Measurements from ENCODE around the gene TRAF3IP1. TPM values are rescaled to one million over a fixed set of nuclear protein-coding genes. Genes with fewer than 3 reads are reported as not detected.
A peak's percentile ranks its signal among the peaks of the same experiment; 100 is the strongest.

TRAF3IP1 gene
- total and polyA plus RNA-seq, 2 of the 13 experiments (the other 11 are each of a cell fraction or from before 2014, with no cell fraction given): 4.1 to 12.9 TPM

- TF ChIP-seq ZBTB46 (CRISPR knock-in tag; IDR thresholded peaks at IDR 0.05; ENCODE audit: borderline replicate concordance): no peak
- no peak for TF ChIP-seq HNRNPUL1 (IDR thresholded peaks at IDR 0.05; ENCODE audit: low read depth, low read length)
- TF ChIP-seq ZNF850 (CRISPR knock-in tag; conservative IDR thresholded peaks at IDR 0.05): no peak
- peak; percentile 63; the same call in 1 of the 2 replicates for TF ChIP-seq AHR (CRISPR knock-in tag; IDR thresholded peaks at IDR 0.05)
- TF ChIP-seq KLF12 (CRISPR knock-in tag; IDR thresholded peaks at IDR 0.05; ENCODE audit: borderline replicate concordance): 0 out of 2 replicates have a peak, but pooled peaks have one; percentile 22
- no peak for TF ChIP-seq ZBTB4 (CRISPR knock-in tag; IDR thresholded peaks at IDR 0.05; ENCODE audit: borderline replicate concordance)
- TF ChIP-seq KLF11 (CRISPR knock-in tag; IDR thresholded peaks at IDR 0.05): no peak
- TF ChIP-seq SIN3B (IDR thresholded peaks at IDR 0.05; ENCODE audit: low read length): no peak
- TF ChIP-seq, protein P1, sequence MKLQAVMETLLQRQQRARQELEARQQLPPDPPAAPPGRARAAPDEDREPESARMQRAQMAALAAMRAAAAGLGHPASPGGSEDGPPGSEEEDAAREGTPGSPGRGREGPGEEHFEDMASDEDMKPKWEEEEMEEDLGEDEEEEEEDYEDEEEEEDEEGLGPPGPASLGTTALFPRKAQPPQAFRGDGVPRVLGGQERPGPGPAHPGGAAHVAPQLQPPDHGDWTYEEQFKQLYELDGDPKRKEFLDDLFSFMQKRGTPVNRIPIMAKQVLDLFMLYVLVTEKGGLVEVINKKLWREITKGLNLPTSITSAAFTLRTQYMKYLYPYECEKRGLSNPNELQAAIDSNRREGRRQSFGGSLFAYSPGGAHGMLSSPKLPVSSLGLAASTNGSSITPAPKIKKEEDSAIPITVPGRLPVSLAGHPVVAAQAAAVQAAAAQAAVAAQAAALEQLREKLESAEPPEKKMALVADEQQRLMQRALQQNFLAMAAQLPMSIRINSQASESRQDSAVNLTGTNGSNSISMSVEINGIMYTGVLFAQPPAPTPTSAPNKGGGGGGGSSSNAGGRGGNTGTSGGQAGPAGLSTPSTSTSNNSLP (IDR thresholded peaks at IDR 0.05; ENCODE audit: low read depth, low read length): no peak; the same call in 1 of the 2 replicates
- peak; percentile 74; the same call in 1 of the 2 replicates for TF ChIP-seq ZFY (CRISPR knock-in tag; IDR thresholded peaks at IDR 0.05)
- TF ChIP-seq RXRB (CRISPR knock-in tag; IDR thresholded peaks at IDR 0.05; ENCODE audit: borderline replicate concordance): peak; percentile 79; the same call in 1 of the 2 replicates
- peak; percentile 57 for TF ChIP-seq MEF2D (CRISPR knock-in tag; IDR thresholded peaks at IDR 0.05)
- TF ChIP-seq SNAPC5 (CRISPR knock-in tag; IDR thresholded peaks at IDR 0.05; ENCODE audit: borderline replicate concordance): no peak; the same call in 1 of the 2 replicates
- TF ChIP-seq ARNT2 (CRISPR knock-in tag; IDR thresholded peaks at IDR 0.05; ENCODE audit: low read depth): peak; percentile 67
- peak; percentile 46 for TF ChIP-seq MED8 (CRISPR knock-in tag; IDR thresholded peaks at IDR 0.05; ENCODE audit: insufficient replicate concordance)
- TF ChIP-seq HMG20A (CRISPR knock-in tag; IDR thresholded peaks at IDR 0.05; ENCODE audit: borderline replicate concordance): no peak
- no peak for TF ChIP-seq HNRNPL (IDR thresholded peaks at IDR 0.05; ENCODE audit: low read depth, low read length)
- no peak for TF ChIP-seq ZNF781 (CRISPR knock-in tag; IDR thresholded peaks at IDR 0.05; ENCODE audit: borderline replicate concordance, not compliant biosample characterization)
- TF ChIP-seq ZBTB42 (CRISPR knock-in tag; IDR thresholded peaks at IDR 0.05): no peak
- no peak for TF ChIP-seq ZNF709 (CRISPR knock-in tag; IDR thresholded peaks at IDR 0.05)
- no peak for TF ChIP-seq RBAK (CRISPR knock-in tag; IDR thresholded peaks at IDR 0.05)
- TF ChIP-seq ZKSCAN8 (CRISPR knock-in tag; IDR thresholded peaks at IDR 0.05; ENCODE audit: borderline replicate concordance): peak; percentile 88; the same call in 1 of the 2 replicates
- TF ChIP-seq ZNF329 (CRISPR knock-in tag; IDR thresholded peaks at IDR 0.05; ENCODE audit: low read depth): peak; percentile 65; the same call in 1 of the 2 replicates
Measured at GRCh38 chr2:238288650-238289573, 31.4 kb upstream of the TRAF3IP1 start (continued).
